HPDE6-E6E7 (cell line): ENCODE data around the gene PRUNE1.
A peak's percentile ranks its signal among the peaks of the same experiment; 100 is the strongest.

ENCODE experiments used
- DNase-seq: peaks from one replicate; pipeline ENCODE4 v3.0.0; 2011; ENCODE audit warnings: missing footprints; ENCODE audit errors: extremely low spot score

Gene PRUNE1

DNA sequence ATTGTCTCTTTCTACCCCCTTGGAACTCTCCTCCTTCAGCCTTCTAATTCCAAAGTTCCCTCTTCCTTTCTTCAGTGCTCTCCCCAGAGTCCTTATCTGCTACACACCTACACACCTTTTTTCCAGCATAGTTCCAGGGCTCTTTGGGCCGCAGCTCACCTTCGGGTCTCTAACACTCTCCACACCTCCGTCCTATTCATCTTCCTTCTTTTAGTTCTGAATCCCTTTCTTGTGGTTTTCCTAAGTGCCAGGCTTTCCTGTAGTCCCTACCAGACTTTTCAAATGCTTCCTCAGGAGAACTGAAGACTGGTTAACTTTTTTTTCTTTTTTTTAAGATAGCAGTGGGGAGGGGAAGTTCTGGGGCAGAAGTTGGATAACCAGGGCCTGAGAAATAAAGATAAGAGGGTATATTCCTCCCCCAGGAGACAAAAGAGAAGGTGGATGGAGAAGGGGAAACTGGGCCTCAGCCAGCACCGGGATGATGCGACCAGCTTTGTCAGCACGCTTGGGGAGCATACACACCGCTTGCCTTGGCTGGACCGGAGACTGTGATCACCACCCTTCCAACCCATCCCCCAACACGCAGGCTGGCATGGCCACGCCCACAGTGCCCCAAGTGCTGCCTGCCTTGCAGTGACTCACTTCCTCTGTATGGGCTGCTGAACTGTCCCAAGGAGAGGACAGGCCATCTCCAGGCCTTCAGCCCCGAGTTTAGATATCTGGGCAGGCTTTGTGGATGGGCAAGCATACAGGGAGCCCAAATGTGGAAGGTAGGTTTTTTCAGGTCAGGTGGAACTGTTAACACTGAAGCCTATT lies 31.2 kb upstream of the PRUNE1 start:
- peak; percentile 71 for DNase-seq

DNA sequence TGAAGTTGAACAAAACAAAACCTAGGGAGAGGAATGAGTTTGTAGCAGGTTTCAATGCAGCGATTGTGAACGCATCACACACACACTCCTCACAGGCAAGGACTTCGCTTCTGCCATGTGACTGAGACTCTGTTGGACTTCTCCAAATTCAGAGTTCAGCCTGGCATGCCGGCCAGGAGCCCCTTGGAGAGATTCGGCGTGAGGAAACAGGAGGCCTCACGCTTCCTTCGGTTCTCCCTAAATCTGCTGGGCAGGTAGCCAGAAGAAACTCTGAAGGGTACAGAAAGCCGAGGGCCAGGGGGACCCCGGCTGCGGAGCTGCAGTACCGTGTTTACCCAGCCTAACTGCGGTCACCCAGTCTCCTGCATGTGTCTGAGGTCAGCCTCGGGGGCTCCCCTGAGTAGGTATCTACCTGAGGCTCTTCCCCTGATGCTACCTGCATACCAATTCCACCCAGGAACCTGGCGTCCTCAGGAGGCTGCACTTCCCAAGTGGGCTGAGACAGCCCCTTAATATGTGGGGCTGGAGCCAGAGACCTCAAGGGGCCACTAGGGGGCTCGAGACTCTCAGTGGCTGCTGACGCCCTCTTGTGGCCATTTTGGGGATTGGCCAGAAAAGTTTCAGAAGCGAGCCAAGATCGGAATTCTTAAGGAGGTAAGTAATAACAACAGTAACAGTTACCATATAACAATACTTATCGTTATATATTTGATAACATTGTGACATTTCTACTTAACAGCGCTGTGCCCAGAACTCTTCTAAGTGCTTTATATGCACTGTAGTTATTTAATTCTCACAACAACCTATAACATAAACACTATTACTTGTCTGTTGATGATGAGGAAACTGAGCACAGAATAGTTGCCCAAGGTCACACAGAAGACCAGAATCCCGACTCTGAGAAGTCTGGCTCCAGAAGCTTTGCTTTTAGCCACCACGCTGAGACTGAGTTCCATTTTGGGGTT lies 28.9 kb upstream of the PRUNE1 start:
- DNase-seq: peak; percentile 81

DNA sequence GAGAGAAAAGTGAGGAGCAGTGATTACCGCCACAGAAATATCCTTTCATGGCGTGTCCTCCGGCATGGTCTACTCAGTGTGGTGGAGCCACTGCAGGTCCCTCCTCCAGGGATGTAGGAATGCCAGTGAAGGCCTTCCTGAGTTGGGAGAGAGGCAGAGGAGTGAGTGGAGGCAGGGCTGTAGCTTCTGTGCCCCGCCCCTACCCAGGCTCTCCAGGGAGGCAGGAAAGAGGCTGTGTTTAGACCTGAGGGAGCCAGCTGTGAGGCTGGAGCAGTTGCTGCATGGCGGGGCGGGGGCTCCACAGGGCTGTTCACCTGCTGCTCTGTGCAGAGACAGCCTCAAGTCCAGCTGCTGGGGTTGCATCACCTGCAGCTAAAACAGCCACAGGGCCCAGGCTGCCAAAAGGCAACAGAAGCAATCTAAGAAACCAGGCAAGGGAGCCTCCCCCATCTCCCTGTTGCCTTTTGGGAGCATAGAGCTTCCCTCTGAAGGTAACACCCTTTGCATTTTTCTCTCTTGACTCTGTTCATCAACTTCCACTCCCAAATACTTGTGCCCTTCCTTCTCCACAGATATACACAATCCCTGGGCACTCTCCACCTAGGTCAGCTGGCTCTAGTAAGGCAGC lies 27.0 kb upstream of the PRUNE1 start:
- peak; percentile 65 for DNase-seq

DNA sequence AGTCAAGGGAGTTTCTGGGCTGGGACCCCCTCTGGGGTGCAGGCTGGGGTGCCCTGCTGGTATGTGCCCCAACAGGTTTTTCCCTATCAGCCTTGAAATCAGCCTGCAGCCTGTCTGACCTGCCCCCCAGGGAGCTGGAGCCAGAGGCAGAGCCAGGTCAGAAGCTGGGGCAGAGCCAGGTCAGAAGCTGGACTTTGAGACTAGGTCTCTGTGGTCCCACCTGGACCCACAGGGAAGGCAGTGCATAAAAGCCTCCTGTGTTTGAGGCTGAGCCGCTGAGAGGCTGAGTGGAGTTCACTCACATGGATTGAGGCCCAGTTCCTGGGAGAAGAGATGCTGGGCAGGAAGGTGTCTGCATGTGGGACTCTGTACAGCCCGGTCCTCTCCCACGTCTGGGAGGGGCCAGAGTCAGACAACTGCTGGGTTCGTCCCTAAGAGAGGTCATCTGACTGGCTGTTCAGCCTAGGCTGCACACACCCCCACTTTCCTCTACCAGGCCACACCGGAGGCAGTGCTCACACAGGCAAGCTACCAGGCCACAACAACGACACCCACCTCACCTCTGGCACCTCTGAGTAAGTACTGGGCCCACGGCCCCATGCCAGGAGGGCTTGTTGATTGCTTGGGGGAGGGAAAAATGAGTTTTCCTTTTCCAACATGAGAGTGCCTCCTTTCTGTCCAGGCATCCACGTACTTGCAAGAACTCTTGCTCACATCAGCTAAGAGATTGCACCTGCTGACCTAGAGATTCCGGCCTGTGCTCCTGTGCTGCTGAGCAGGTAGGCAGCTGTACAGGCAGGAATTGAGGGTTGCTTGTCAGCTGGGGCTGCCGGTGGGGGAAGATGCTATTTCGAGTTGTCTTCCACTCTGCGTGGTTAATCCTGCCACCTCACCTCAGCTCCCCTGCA lies 26.2 kb upstream of the PRUNE1 start, which contains the start of gene ANXA9:
TSS of gene ANXA9 (plus strand) at position 488 of the 908 bp plus-strand sequence. CDS start 814 bp downstream, outside the sequence.
- no peak for DNase-seq

DNA sequence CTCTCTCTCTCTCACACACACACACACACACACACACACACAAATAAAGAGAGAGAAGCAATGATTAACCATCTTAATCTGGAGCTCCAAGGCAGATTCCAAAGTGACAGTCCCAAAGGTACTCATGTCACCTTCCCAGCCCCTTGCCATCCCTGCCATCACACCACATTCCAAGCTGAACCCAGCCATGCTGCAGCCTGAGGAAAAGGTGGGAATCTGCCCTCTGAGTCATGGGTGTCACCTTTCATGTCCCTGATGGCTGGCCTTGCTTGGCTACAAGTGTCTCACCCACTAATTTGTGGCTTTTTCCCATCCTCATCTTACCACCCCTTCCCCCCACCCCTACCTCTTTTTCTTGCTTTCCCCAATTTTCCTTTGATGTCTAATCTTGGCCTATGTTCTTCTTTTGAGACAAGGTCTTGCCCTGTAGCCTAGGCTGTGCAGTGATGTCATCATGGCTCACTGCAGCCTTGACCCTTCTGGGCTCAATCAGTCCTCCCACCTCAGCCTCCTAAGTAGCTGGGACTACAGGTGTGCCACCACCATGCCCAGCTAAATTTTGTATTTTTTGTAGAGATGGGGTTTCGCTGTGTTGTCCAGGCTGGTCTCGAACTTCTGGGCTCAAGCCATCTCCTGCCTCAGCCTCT lies 22.9 kb upstream of the PRUNE1 start:
- no peak for DNase-seq

DNA sequence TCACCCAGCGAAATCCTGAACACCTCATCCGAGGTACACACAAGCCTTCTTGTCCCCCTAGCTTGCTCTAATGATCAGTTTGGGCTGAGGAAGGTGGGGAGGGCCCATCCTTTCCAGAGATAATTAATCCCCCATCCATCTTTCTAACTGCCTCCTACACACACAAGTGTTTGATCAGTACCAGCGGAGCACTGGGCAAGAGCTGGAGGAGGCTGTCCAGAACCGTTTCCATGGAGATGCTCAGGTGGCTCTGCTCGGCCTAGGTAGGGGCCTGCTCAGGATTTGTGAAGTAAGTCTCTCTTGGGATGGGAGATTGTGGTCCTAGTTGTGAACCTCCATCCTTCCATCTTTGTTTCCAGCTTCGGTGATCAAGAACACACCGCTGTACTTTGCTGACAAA lies 20.3 kb upstream of the PRUNE1 start:
- no peak for DNase-seq

DNA sequence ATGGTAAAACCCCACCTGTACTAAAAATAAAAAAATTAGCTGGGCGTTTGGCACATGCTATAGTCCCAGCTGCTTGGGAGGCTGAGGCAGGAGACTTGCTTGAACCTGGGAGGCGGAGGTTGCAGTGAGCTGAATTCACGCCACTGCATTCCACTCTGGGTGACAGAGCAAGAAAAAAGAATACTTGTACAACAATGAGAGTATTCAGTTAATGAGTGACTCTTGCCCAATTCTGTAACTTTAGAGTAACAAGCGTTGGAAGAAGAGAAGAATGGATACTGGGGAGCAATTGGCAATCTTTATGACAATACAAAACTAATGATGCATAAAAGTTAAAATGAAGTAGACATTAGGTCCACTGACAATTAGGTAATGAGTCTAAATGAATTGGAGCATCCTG lies 15.6 kb upstream of the PRUNE1 start:
- DNase-seq: no peak

DNA sequence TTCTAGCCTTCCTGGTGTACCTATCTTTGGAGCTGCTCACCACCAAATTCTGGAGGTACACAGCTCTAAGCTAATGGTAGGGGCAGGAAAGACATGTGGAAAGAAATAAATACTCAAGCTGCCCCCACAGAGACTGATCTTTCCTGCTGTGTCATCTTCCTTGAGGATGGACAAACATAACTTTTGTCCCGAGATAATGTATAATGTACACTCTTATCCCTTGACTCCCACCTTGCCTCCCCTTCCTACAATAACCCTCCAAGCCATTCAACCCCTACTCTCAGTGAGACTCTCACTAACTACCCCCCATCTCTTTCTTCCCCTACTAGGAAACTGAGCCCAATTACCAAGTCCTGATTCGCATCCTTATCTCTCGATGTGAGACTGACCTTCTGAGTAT lies 14.0 kb upstream of the PRUNE1 start:
- no peak for DNase-seq

DNA sequence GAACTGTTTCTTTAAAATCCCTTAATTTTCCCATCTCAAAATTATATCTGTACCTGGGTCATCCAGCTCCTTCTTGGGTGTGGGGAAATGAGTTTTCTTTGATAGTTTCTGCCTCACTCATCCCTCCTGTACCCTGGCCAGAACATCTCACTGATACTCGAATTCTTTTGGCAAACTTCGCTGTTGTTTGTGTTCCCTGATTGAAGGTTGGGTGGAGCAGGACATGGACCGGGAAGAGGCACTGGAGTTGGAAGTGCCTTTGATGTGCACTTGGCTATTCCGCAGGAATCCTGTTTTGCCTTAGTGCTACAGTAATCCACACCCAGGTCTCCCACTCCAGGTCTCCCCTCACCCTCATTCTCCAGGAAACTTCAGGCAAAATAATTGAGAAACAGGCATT lies 12.8 kb upstream of the PRUNE1 start:
- DNase-seq: no peak

DNA sequence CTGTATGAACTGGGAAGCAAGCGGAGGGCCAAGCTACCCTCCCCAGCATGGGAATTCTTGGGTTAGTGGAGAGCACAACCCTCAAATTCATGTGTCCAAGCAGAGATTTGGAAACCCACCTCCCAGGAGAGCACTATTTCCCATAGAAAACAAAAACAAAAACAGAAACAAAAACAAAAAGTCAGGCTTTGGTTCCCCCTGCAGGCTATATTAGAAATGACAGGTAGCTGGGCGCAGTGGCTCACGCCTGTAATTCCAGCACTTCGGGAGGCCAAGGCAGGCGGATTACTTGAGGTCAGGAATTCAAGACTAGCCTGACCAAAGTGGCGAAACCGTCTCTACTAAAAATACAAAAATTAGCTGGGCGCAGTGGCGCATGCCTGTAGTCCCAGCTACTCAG lies 12.4 kb upstream of the PRUNE1 start:
- no peak for DNase-seq

DNA sequence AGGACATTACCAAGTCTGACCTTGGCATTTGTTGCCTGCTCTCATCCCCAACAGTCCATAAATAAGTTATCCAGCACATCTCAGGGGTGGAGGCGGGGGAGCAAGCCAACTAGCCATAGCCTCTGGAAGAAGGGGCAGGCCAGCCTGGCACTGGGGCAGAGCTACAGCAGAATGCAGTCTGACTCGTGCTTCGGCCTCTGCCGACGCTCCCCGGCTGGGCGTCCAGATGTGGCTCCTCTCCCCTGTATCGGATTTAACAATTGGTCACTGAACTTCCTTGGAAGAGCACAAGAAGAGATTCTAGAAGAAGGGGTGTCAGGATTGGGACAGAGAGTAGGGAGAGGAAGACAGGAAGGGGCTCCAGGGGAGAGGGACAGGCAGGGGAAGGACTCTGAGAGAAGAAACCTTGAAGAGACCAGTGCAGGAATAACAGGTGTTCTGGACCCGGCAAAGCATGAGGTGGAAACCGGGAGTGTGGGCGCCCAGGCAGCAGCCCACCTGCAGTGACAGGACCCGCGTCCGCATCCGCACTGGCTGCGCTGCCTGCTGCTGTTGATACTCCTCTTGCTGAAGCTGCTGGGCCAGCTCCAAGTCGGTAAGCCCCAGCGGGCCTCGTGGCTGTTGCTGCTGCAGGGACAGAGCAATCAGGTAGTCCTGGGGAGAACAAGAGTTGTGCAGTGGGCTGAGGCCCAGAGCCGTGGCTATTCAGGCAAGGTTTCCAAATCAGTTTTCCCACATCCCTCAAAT lies 10.9 kb upstream of the PRUNE1 start:
- DNase-seq: no peak

DNA sequence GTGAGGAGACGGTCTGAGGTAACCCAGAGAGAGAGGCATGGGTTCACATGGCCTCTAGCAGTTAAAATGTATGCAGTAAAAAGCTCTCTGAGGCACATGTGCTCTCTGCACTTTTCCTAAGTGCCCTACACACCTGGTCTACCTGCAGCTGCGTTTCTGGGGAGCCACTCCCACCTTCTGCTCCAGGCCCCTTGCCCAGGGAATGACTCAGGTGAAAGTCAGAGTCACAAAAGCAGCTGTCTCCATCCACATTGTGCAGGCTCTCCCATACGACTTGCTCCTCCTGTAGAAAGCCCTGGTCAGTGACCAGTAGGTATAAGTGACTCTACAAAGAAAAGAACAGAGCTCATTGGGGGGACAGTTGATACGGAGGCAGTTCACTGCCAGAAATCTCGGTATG lies 10.3 kb upstream of the PRUNE1 start:
- DNase-seq: no peak

DNA sequence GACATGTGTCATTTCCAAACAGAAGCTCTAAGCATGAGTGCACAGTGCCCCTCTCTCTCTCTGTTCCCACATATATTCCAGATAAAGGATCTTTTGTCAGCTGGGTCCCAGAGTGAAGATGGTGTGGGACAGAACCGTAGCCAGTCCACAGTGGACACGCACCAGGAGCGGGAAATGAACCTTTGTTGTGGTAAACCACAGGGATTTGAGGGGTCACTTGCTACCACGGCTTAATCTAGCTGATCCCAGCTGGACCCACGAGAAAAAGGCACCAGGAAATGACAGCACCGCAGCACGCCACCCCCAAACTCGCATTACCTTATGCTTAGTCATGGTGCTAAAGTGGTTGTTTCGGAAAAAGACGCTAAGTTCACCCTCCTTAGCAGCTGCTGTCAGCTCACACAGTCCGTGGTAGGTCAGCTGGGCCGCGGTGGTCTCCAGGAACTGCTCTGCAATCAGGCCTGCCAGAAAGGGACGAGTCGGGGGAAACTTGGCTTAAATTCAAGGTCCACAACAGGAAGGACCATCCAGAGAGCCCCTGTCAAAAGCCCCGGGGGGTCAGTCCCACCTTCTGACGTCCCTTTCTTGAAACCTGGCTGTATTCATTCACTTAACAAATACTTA lies 9.1 kb upstream of the PRUNE1 start:
- no peak for DNase-seq

DNA sequence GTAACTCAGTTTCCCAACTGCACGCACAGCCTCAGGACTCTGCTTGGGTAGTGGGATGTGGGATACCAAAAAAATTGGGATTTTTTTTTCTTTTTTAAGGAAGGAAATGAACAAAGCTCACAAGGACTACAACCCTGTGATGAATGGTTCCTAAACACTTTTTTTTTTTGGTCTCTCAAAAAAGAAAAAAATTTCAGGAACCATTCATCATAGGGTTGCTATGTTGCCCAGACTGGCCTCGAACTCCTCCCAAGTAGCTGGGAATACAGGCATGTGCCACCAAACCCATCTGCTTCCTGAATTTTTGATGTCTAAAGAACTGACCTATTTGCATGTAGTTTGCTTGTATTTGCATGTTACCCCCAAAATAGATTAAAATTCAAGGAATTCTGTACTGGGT lies 8.3 kb upstream of the PRUNE1 start:
- DNase-seq: no peak

DNA sequence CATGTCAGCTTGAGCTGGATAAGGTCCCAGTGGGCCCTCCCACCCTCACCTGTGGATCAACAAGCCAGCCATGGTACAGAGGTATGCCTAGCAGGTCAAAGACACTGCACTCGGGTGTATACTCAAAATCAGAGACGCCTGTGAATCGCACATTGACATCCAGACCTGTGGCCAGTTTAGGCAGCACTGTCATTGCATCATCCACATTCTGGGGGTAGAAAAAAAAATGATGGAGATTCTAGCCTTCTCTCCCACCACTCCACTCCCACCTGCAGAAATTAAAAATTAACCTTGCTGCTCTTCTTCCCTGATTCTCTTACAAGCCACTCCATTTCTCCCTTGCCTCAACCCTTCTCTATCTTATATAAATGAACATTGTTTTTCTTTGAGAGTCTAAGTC lies 7.8 kb upstream of the PRUNE1 start:
- DNase-seq: no peak

DNA sequence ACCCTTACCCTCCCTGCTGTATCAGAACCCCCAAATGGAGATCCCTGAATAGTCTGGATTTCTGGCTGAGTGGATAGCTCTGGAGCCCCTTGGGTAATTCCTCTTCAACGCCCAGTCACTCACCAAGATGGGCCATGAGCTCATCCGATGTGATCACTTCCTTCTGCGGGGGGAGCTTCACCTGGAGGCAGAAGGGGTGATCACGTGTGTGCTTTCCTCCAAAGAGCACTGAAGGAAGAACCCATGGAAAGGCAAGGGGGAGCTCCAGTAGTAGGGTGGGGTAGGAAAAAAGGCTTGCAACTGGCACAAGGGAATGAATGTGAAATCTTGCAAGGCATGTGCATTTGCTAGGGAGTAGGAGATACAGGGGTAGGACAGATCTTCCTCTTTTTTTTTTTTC lies 6.6 kb upstream of the PRUNE1 start:
- no peak for DNase-seq

DNA sequence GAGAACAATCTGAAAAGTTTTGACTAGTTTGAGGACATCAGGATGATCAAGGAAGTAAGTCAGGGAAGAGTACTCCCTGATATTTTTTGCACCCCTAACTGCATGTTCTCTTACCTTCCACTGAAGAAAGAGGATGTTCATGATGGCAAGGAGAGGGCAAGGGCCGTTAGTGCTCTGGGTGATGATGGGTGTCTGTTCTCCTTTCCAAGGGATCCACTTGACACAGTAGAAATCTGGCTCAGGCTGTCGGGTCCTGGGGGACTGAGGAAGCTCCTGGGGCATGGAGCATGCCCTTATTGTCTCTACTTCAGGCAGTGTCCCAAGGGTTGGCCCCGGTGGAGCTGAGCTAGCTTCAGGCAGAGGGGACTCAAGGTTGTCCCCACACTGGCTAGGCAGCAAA lies 6.2 kb upstream of the PRUNE1 start:
- DNase-seq: no peak

DNA sequence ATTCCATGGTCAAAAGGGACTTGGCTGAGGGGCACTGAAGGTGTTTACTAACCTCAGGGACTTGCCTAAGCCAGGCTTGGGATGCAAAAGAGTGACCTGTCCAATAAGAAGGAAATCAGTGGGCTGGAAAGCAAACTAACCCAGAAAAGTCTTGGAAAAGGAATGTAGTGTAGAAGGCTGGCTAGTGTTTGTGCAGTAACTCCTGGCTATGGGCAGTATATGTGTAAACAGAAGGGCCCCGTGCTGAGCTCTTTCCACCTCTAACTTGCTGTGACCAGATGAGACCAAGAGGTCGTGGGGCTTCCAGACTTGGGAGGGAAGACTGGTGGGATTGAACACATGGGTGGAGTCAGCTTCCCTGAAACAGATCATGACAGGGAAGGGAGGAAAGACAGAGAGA lies 5.6 kb upstream of the PRUNE1 start:
- no peak for DNase-seq

DNA sequence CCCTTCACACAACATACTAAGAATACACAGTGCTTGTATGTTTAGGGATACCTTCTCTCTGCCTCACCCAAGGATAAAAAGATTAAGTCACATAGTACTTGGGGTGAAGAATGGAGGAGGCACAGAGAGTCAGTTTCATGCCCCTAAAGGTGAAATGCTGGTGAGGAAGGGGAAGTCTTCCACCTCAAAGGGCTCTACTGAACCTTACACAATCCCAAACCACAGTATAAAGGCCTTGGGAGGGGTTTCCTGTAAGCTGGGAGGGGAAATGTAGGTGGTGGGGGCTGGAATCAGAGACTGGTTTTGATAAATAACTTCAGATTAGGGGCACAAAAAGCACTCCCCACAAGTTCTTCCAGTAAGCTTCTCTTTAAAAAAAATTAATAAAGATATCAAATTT lies 5.1 kb upstream of the PRUNE1 start:
- no peak for DNase-seq
